NCI-H345 treated with DMSO at 0.1 percent for 48 hours (cell line): Measurements from ENCODE around the gene BCL2L14.

Experiments
- DNase-seq: peaks from one replicate; lab custom pipeline; 2025; ENCODE audit not compliant: unreplicated experiment; lab: John Stamatoyannopoulos, UW

BCL2L14 gene

GRCh38 chr12:12054993-12055392 lies 15.7 kb upstream of the BCL2L14 start:
- no peak for DNase-seq

- no peak for DNase-seq
Measured at GRCh38 chr12:12056951-12057350, 13.8 kb upstream of the BCL2L14 start.

GRCh38 chr12:12064596-12064995 lies 6.1 kb upstream of the BCL2L14 start:
- DNase-seq, result no peak

- DNase-seq, result no peak
Measured at GRCh38 chr12:12068751-12069150, 2.0 kb upstream of the BCL2L14 start.

GRCh38 chr12:12069821-12070548 lies 754 bp upstream of the BCL2L14 start:
- DNase-seq, result no peak

GRCh38 chr12:12072064-12072760 lies 1.5 kb downstream of the BCL2L14 start:
- no peak for DNase-seq

GRCh38 chr12:12079291-12079690 lies 8.6 kb downstream of the BCL2L14 start:
- DNase-seq, result no peak

- peak; percentile 25 for DNase-seq
Measured at GRCh38 chr12:12081836-12082497, 11.2 kb downstream of the BCL2L14 start.

- DNase-seq, result no peak
Measured at GRCh38 chr12:12083688-12084087, 12.9 kb downstream of the BCL2L14 start.

- DNase-seq, result no peak
Measured at GRCh38 chr12:12086362-12086761, 15.6 kb downstream of the BCL2L14 start.

GRCh38 chr12:12086973-12087692 lies 16.4 kb downstream of the BCL2L14 start:
- DNase-seq, result no peak

GRCh38 chr12:12087693-12088034 lies 16.9 kb downstream of the BCL2L14 start:
- no peak for DNase-seq

- no peak for DNase-seq
Measured at GRCh38 chr12:12088147-12088546, 17.4 kb downstream of the BCL2L14 start.

- DNase-seq, result no peak
Measured at GRCh38 chr12:12088761-12089160, 18.0 kb downstream of the BCL2L14 start.

- DNase-seq, result no peak
Measured at GRCh38 chr12:12091071-12091470, 20.3 kb downstream of the BCL2L14 start.

GRCh38 chr12:12091977-12092663 lies 21.4 kb downstream of the BCL2L14 start:
- DNase-seq, result peak; percentile 44

- no peak for DNase-seq
Measured at GRCh38 chr12:12094481-12094880, 23.7 kb downstream of the BCL2L14 start.

- no peak for DNase-seq
Measured at GRCh38 chr12:12095021-12095420, 24.3 kb downstream of the BCL2L14 start.

- DNase-seq, result no peak
Measured at GRCh38 chr12:12097891-12098690, 27.4 kb downstream of the BCL2L14 start.

GRCh38 chr12:12098691-12099015 lies 27.9 kb downstream of the BCL2L14 start:
- no peak for DNase-seq
